A549 (cell line): ENCODE data around the gene RBKS.

Source experiments
- CEBPB ChIP-seq, 2 experiments: fragments of >200 bp in 1 of 2; sonication (Bioruptor Twin) in 1 of 2; formaldehyde crosslinking in 1 of 2; IDR thresholded peaks; 2 replicates each; pipeline ENCODE4 v1.6.1; 2012 to 2016
- CTCF ChIP-seq: fragments of >200 bp; sonication (Bioruptor Twin); formaldehyde crosslinking; IDR thresholded peaks from 3 replicates; pipeline ENCODE4 v1.5.1; 2016
- ELK1 ChIP-seq: fragments of 150-350 bp; IDR thresholded peaks from 2 replicates; pipeline ENCODE4 v1.6.1; 2014; ENCODE audit warnings: low read depth, mild to moderate bottlenecking, low read length
- EP300 ChIP-seq, 2 experiments: fragments of >200 bp; sonication (Bioruptor Twin); formaldehyde crosslinking; IDR thresholded peaks; 2 replicates in 1 of 2; 3 replicates in 1 of 2; pipeline ENCODE4 v1.6.1; 2016 to 2017
- JUNB ChIP-seq: fragments of >200 bp; sonication (Bioruptor Twin); formaldehyde crosslinking; IDR thresholded peaks from 2 replicates; pipeline ENCODE4 v1.6.1; 2016
- KDM1A ChIP-seq: fragments of 200-600 bp; sonication (generic); IDR thresholded peaks from 2 replicates; pipeline ENCODE4 v1.6.1; 2016; ENCODE audit warnings: low read depth, mild to moderate bottlenecking
- MAFK ChIP-seq: fragments of 450-650 bp; IDR thresholded peaks from 2 replicates; pipeline ENCODE4 v1.6.1; 2014; ENCODE audit not compliant: partially characterized antibody
- MAZ ChIP-seq: fragments of 150-350 bp; IDR thresholded peaks from 2 replicates; pipeline ENCODE4 v1.6.1; 2014; ENCODE audit warnings: antibody characterized with exemption, low read depth, low read length, borderline replicate concordance
- MYC ChIP-seq: IDR thresholded peaks from 2 replicates; pipeline ENCODE4 v1.6.1; 2012; ENCODE audit warnings: mild to moderate bottlenecking, inconsistent platforms, low read length, improper control_type of control experiment, borderline replicate concordance
- NFE2L2 ChIP-seq: fragments of 150-350 bp; conservative IDR thresholded peaks from 2 replicates; pipeline ENCODE4 v1.6.1; 2014; ENCODE audit warnings: low read length
- RAD21 ChIP-seq, 2 experiments: fragments of >200 bp in 1 of 2; sonication (Bioruptor Twin) in 1 of 2; formaldehyde crosslinking in 1 of 2; IDR thresholded peaks in 1 of 2; conservative IDR thresholded peaks in 1 of 2; 2 replicates in 1 of 2; 3 replicates in 1 of 2; pipeline ENCODE4 v1.6.1; 2012 to 2018; ENCODE audit warnings: inconsistent platforms in 1 of 2
- RCOR1 ChIP-seq: fragments of 150-350 bp; IDR thresholded peaks from 2 replicates; pipeline ENCODE4 v1.6.1; 2014; ENCODE audit warnings: antibody characterized with exemption, low read length, low read depth
- TF ChIP-seq, protein P1 (sequence below): IDR thresholded peaks from 2 replicates; pipeline ENCODE4 v1.6.1; 2012

DNA sequence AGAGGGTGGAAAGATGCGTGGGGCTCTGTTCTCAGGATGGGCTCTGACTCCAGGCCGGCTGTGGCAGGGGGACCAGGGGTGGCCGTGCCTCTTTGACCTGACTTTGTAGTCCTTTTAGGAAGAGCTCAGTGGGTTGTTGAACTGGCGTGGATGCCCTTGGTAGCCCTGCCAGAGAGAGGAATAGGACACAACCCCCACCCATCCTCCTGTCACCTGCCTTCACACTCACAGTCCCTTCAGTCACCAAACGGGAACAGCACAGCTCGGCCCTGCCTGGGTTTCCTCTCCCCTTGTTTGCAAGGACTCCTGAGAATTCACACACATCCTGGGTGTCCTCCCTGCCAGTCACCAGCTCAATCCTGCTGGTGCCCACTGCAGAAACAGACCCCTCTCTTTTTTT lies 138.8 kb downstream of the RBKS start:
- TF ChIP-seq CEBPB (IDR thresholded peaks at IDR 0.05) (no peak), EP300 (IDR thresholded peaks at IDR 0.05) (no peak), CTCF (no peak), NFE2L2 (no peak), ELK1 (no peak), KDM1A (no peak), MYC (no peak), RAD21 (conservative IDR thresholded peaks at IDR 0.05 in 1 of 2, IDR thresholded peaks at IDR 0.05 in 1 of 2) (no peak), JUNB (no peak), MAZ (no peak), MAFK (no peak), RCOR1 (no peak)
- TF ChIP-seq, protein P1, sequence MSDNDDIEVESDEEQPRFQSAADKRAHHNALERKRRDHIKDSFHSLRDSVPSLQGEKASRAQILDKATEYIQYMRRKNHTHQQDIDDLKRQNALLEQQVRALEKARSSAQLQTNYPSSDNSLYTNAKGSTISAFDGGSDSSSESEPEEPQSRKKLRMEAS = no peak
